GM23338 (cell line): ENCODE measurements around the gene CRLF3. TPM values are rescaled to one million over a fixed set of nuclear protein-coding genes. Genes with fewer than 3 reads are reported as not detected.

Experiments
- ATAC-seq: fragments of 200-7000 bp; cut with Tn5 transposase; 3 replicates; pipeline ENCODE4 v1.9.1; 2020
- DNase-seq: peaks from one replicate; pipeline ENCODE4 v3.0.0-alpha.2; 2015; ENCODE audit warnings: low spot score
- H2AFZ ChIP-seq: fragments of 200-600 bp; sonication (generic); 2 replicates; pipeline ENCODE4 v1.8.0; 2016; ENCODE audit warnings: antibody characterized with exemption, mild to moderate bottlenecking, moderate library complexity
- H3F3A ChIP-seq: fragments of 200-600 bp; sonication (generic); replicated peaks from 2 replicates; pipeline ENCODE4 v1.8.0; 2017; ENCODE audit warnings: antibody characterized with exemption, mixed run types, low read depth
- H3K27ac ChIP-seq: fragments of 200-600 bp; sonication (generic); 2 replicates; pipeline ENCODE4 v1.6.1; 2016; ENCODE audit warnings: low read depth
- H3K27me3 ChIP-seq: fragments of 200-600 bp; sonication (generic); 2 replicates; pipeline ENCODE4 v1.8.0; 2016; ENCODE audit warnings: mild to moderate bottlenecking, mixed run types, moderate library complexity; ENCODE audit not compliant: insufficient read depth
- H3K36me3 ChIP-seq: fragments of 200-600 bp; sonication (generic); 2 replicates; pipeline ENCODE4 v1.8.0; 2016; ENCODE audit warnings: mild to moderate bottlenecking; ENCODE audit not compliant: insufficient read depth
- H3K4me1 ChIP-seq: fragments of 200-600 bp; sonication (generic); 2 replicates; pipeline ENCODE4 v1.8.0; 2016; ENCODE audit warnings: mild to moderate bottlenecking, moderate library complexity; ENCODE audit not compliant: insufficient read depth
- H3K4me2 ChIP-seq: fragments of 200-600 bp; sonication (generic); 2 replicates; pipeline ENCODE4 v1.7.1; 2017; ENCODE audit warnings: mixed run types
- H3K4me3 ChIP-seq: fragments of 200-600 bp; sonication (generic); 2 replicates; pipeline ENCODE4 v1.6.1; 2016; ENCODE audit warnings: mixed run types
- H3K79me2 ChIP-seq: fragments of 200-600 bp; sonication (generic); replicated peaks from 2 replicates; pipeline ENCODE4 v1.8.0; 2017; ENCODE audit warnings: mild to moderate bottlenecking; ENCODE audit not compliant: insufficient read depth
- H3K9me2 ChIP-seq: fragments of 200-600 bp; sonication (generic); 2 replicates; pipeline ENCODE4 v1.8.0; 2017; ENCODE audit not compliant: insufficient read depth
- H4K20me1 ChIP-seq: fragments of 200-600 bp; sonication (generic); replicated peaks from 2 replicates; pipeline ENCODE4 v1.8.0; 2017; ENCODE audit warnings: mild to moderate bottlenecking; ENCODE audit not compliant: insufficient read depth
- H3K27ac Mint-ChIP-seq: 2 replicates; pipeline ENCODE4 v1.8.0; 2020; ENCODE audit warnings: inconsistent platforms, mild to moderate bottlenecking, moderate library complexity, mixed read lengths
- H3K27me3 Mint-ChIP-seq: 3 replicates; pipeline ENCODE4 v1.8.0; 2022; ENCODE audit warnings: low read depth, mild to moderate bottlenecking, moderate library complexity, mixed read lengths, inconsistent platforms; ENCODE audit not compliant: insufficient read depth, poor library complexity
- H3K36me3 Mint-ChIP-seq: 3 replicates; pipeline ENCODE4 v1.8.0; 2021; ENCODE audit warnings: low read depth, mild to moderate bottlenecking, inconsistent platforms, moderate library complexity, mixed read lengths
- H3K4me1 Mint-ChIP-seq: 3 replicates; pipeline ENCODE4 v1.8.0; 2020; ENCODE audit warnings: mild to moderate bottlenecking, inconsistent platforms, mixed read lengths
- H3K4me3 Mint-ChIP-seq: 3 replicates; pipeline ENCODE4 v1.8.0; 2021; ENCODE audit warnings: moderate library complexity, mild to moderate bottlenecking, inconsistent platforms, mixed read lengths
- H3K9me3 Mint-ChIP-seq: 3 replicates; pipeline ENCODE4 v1.8.0; 2020; ENCODE audit warnings: moderate library complexity, mild to moderate bottlenecking, inconsistent platforms, mixed read lengths
- CREB1 ChIP-seq: fragments of 250-450 bp; sonication (Bioruptor Pico); IDR thresholded peaks from 2 replicates; pipeline ENCODE4 v1.5.0; 2020; ENCODE audit warnings: low read depth, mild to moderate bottlenecking, moderate library complexity
- EZH2 ChIP-seq: fragments of 200-600 bp; sonication (generic); IDR thresholded peaks from one replicate; pipeline ENCODE4 v1.8.0; 2017; ENCODE audit warnings: antibody characterized with exemption, mild to moderate bottlenecking, low read depth; ENCODE audit not compliant: unreplicated experiment
- EZH2phosphoT487 ChIP-seq: fragments of 200-600 bp; sonication (generic); IDR thresholded peaks from one replicate; pipeline ENCODE4 v1.8.1; 2018; ENCODE audit warnings: antibody characterized with exemption; ENCODE audit not compliant: unreplicated experiment
- JUNB ChIP-seq: IDR thresholded peaks from one replicate; pipeline ENCODE4 v1.6.1; 2016; ENCODE audit warnings: antibody characterized with exemption; ENCODE audit not compliant: unreplicated experiment
- NANOG ChIP-seq: IDR thresholded peaks from 2 replicates; pipeline ENCODE4 v1.6.1; 2016; ENCODE audit warnings: antibody characterized with exemption, borderline replicate concordance
- STAT1 ChIP-seq: IDR thresholded peaks from one replicate; pipeline ENCODE4 v1.6.1; 2016; ENCODE audit warnings: antibody characterized with exemption; ENCODE audit not compliant: unreplicated experiment
- ZNF114 ChIP-seq: fragments of 250-450 bp; sonication (Bioruptor Pico); IDR thresholded peaks from 2 replicates; pipeline ENCODE4 v1.5.0; 2020; ENCODE audit warnings: mild to moderate bottlenecking, moderate library complexity
- polyA plus RNA-seq: library from polyadenylated mRNA; unstranded; fragments of >200 nt; fragmentation: Nextera tagmentation; extraction: Ambion mirVana; gene quantifications from 2 replicates; pipeline ENCODE4 v1.2.1, GENCODE V29; 2016
- total RNA-seq: library from RNA; depleted of rRNA; stranded (reverse); fragments of >200 nt; shearing (Covaris generic); gene quantifications from 2 replicates; pipeline ENCODE4 v1.2.3, GENCODE V29; 2014
- TF ChIP-seq, protein P1 (sequence below): IDR thresholded peaks from one replicate; pipeline ENCODE4 v1.6.1; 2018; ENCODE audit warnings: antibody characterized with exemption; ENCODE audit not compliant: unreplicated experiment
- TF ChIP-seq, protein P2 (sequence below), 2 experiments: fragments of 200-600 bp in 1 of 2; sonication (generic) in 1 of 2; conservative IDR thresholded peaks; 2 replicates each; pipeline versions ENCODE4 v1.5.1 to v1.6.1; 2016 to 2017; ENCODE audit warnings: antibody characterized with exemption in 2 of 2, low read depth in 2 of 2, mild to moderate bottlenecking in 2 of 2, moderate library complexity in 1 of 2
- TF ChIP-seq, protein P3 (sequence below): fragments of 250-450 bp; sonication (Bioruptor Pico); IDR thresholded peaks from 2 replicates; pipeline ENCODE4 v1.5.0; 2020; ENCODE audit warnings: mild to moderate bottlenecking, moderate library complexity

The CRLF3 gene
- total and polyA plus RNA-seq, 2 experiments from 2014 or later, result 24.2 to 28.6 TPM

DNA sequence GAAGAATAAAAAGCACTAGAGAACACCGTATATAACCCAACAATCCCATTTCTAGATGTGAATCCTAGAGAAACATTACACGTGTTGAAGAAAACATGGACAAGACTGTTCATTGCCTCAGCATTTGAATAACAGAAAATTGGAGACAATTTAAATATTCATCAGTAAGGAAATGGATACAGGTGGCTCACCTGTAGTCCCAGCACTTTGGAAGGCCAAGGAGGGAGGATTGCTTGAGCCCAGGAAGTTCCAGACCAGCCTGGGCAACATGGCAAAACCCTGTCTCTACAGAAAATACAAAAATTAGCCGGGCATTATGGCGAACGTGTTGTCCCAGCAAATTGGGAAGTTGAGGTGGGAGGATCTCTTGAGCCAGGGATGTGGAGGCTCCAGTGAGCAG is 4.5 kb upstream of the CRLF3 start:
- H3K27ac ChIP-seq, result no peak overlapping the region
- H3K9me3 Mint-ChIP-seq, result no peaks in the 10 kb centered on the region
- H3K4me1 ChIP-seq, result peaks cover 26% of the 10 kb centered on the region
- H2AFZ ChIP-seq, result no peak overlapping the region
- no peak overlapping the region for H3K4me3 ChIP-seq
- ATAC-seq (no peak), DNase-seq (no peak)
- no peak overlapping the region for H3K4me3 Mint-ChIP-seq
- peaks cover under 1% of the 10 kb centered on the region for H3F3A ChIP-seq
- TF ChIP-seq STAT1 (no peak), EZH2 (no peak), CREB1 (CRISPR knock-in tag) (no peak)
- peaks cover 19% of the 10 kb centered on the region for H3K27me3 Mint-ChIP-seq
- peaks cover 21% of the 10 kb centered on the region for H3K79me2 ChIP-seq
- H3K4me2 ChIP-seq, result no peak overlapping the region
- no peaks in the 10 kb centered on the region for H3K9me2 ChIP-seq
- 0 out of 2 replicates have a peak, but pooled peaks cover 6% of the 10 kb centered on the region for H4K20me1 ChIP-seq
- no peak overlapping the region for H3K27ac Mint-ChIP-seq
- no peaks in the 10 kb centered on the region for H3K27me3 ChIP-seq
- peaks cover under 1% of the 10 kb centered on the region; the same call in 1 of the 3 replicates for H3K36me3 Mint-ChIP-seq
- H3K4me1 Mint-ChIP-seq, result peaks cover 14% of the 10 kb centered on the region
- H3K36me3 ChIP-seq, result no peaks in the 10 kb centered on the region

DNA sequence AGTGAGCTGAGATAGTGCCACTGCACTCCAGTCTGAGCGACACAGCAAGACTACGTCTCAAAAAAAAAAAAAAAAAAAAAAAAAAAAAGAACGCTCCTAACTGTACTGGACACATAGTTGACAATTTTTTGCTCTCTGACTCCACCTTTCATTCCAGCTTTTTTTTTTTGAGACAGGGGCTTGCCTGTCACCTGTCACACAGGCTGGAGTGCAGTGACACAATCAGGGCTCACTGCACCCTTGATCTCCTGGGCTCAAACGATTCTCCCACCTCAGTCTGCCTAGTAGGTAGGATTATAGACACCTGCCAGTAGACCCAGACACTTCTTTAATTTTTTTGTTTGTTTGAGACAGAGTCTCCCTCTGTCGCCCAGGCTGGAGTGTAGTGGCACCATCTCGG is 2.6 kb upstream of the CRLF3 start:
- Histone ChIP-seq H3K9me2 (no peaks in the 10 kb centered on the region), H4K20me1 (no peaks in the 10 kb centered on the region), H3F3A (peaks cover 8% of the 10 kb centered on the region), H3K36me3 (no peaks in the 10 kb centered on the region), H3K4me1 (peaks cover 28% of the 10 kb centered on the region), H3K27ac (no peak overlapping the region), H2AFZ (no peak overlapping the region), H3K27me3 (no peaks in the 10 kb centered on the region), H3K4me2 (no peak overlapping the region), H3K4me3 (no peak overlapping the region), H3K79me2 (peaks cover 21% of the 10 kb centered on the region)
- Mint-ChIP-seq H3K4me1 (peaks cover 16% of the 10 kb centered on the region), H3K36me3 (no peaks in the 10 kb centered on the region), H3K27me3 (peaks cover 20% of the 10 kb centered on the region), H3K27ac (no peak overlapping the region), H3K4me3 (no peak overlapping the region), H3K9me3 (no peaks in the 10 kb centered on the region)
- ATAC-seq (no peak), DNase-seq (no peak)
- TF ChIP-seq, protein P1, sequence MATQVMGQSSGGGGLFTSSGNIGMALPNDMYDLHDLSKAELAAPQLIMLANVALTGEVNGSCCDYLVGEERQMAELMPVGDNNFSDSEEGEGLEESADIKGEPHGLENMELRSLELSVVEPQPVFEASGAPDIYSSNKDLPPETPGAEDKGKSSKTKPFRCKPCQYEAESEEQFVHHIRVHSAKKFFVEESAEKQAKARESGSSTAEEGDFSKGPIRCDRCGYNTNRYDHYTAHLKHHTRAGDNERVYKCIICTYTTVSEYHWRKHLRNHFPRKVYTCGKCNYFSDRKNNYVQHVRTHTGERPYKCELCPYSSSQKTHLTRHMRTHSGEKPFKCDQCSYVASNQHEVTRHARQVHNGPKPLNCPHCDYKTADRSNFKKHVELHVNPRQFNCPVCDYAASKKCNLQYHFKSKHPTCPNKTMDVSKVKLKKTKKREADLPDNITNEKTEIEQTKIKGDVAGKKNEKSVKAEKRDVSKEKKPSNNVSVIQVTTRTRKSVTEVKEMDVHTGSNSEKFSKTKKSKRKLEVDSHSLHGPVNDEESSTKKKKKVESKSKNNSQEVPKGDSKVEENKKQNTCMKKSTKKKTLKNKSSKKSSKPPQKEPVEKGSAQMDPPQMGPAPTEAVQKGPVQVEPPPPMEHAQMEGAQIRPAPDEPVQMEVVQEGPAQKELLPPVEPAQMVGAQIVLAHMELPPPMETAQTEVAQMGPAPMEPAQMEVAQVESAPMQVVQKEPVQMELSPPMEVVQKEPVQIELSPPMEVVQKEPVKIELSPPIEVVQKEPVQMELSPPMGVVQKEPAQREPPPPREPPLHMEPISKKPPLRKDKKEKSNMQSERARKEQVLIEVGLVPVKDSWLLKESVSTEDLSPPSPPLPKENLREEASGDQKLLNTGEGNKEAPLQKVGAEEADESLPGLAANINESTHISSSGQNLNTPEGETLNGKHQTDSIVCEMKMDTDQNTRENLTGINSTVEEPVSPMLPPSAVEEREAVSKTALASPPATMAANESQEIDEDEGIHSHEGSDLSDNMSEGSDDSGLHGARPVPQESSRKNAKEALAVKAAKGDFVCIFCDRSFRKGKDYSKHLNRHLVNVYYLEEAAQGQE, result no peak
- no peak for TF ChIP-seq EZH2
- TF ChIP-seq, protein P2, sequence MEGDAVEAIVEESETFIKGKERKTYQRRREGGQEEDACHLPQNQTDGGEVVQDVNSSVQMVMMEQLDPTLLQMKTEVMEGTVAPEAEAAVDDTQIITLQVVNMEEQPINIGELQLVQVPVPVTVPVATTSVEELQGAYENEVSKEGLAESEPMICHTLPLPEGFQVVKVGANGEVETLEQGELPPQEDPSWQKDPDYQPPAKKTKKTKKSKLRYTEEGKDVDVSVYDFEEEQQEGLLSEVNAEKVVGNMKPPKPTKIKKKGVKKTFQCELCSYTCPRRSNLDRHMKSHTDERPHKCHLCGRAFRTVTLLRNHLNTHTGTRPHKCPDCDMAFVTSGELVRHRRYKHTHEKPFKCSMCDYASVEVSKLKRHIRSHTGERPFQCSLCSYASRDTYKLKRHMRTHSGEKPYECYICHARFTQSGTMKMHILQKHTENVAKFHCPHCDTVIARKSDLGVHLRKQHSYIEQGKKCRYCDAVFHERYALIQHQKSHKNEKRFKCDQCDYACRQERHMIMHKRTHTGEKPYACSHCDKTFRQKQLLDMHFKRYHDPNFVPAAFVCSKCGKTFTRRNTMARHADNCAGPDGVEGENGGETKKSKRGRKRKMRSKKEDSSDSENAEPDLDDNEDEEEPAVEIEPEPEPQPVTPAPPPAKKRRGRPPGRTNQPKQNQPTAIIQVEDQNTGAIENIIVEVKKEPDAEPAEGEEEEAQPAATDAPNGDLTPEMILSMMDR (conservative IDR thresholded peaks at IDR 0.05; ENCODE audit: low read depth in 2 of 2), result no peak
- no peak for TF ChIP-seq STAT1
- no peak for TF ChIP-seq ZNF114 (CRISPR knock-in tag)
- TF ChIP-seq, protein P3, sequence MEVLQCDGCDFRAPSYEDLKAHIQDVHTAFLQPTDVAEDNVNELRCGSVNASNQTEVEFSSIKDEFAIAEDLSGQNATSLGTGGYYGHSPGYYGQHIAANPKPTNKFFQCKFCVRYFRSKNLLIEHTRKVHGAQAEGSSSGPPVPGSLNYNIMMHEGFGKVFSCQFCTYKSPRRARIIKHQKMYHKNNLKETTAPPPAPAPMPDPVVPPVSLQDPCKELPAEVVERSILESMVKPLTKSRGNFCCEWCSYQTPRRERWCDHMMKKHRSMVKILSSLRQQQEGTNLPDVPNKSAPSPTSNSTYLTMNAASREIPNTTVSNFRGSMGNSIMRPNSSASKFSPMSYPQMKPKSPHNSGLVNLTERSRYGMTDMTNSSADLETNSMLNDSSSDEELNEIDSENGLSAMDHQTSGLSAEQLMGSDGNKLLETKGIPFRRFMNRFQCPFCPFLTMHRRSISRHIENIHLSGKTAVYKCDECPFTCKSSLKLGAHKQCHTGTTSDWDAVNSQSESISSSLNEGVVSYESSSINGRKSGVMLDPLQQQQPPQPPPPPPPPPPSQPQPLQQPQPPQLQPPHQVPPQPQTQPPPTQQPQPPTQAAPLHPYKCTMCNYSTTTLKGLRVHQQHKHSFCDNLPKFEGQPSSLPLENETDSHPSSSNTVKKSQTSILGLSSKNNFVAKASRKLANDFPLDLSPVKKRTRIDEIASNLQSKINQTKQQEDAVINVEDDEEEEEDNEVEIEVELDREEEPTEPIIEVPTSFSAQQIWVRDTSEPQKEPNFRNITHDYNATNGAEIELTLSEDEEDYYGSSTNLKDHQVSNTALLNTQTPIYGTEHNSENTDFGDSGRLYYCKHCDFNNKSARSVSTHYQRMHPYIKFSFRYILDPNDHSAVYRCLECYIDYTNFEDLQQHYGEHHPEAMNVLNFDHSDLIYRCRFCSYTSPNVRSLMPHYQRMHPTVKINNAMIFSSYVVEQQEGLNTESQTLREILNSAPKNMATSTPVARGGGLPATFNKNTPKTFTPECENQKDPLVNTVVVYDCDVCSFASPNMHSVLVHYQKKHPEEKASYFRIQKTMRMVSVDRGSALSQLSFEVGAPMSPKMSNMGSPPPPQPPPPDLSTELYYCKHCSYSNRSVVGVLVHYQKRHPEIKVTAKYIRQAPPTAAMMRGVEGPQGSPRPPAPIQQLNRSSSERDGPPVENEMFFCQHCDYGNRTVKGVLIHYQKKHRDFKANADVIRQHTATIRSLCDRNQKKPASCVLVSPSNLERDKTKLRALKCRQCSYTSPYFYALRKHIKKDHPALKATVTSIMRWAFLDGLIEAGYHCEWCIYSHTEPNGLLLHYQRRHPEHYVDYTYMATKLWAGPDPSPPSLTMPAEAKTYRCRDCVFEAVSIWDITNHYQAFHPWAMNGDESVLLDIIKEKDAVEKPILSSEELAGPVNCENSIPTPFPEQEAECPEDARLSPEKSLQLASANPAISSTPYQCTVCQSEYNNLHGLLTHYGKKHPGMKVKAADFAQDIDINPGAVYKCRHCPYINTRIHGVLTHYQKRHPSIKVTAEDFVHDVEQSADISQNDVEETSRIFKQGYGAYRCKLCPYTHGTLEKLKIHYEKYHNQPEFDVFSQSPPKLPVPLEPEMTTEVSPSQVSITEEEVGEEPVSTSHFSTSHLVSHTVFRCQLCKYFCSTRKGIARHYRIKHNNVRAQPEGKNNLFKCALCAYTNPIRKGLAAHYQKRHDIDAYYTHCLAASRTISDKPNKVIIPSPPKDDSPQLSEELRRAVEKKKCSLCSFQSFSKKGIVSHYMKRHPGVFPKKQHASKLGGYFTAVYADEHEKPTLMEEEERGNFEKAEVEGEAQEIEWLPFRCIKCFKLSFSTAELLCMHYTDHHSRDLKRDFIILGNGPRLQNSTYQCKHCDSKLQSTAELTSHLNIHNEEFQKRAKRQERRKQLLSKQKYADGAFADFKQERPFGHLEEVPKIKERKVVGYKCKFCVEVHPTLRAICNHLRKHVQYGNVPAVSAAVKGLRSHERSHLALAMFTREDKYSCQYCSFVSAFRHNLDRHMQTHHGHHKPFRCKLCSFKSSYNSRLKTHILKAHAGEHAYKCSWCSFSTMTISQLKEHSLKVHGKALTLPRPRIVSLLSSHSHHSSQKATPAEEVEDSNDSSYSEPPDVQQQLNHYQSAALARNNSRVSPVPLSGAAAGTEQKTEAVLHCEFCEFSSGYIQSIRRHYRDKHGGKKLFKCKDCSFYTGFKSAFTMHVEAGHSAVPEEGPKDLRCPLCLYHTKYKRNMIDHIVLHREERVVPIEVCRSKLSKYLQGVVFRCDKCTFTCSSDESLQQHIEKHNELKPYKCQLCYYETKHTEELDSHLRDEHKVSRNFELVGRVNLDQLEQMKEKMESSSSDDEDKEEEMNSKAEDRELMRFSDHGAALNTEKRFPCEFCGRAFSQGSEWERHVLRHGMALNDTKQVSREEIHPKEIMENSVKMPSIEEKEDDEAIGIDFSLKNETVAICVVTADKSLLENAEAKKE (CRISPR knock-in tag), result no peak
- TF ChIP-seq JUNB, result no peak
- no peak for TF ChIP-seq NANOG
- TF ChIP-seq EZH2phosphoT487, result no peak
